ENCODE measurements around the gene IRX4. TPM values are rescaled to one million over a fixed set of nuclear protein-coding genes. Genes with fewer than 3 reads are reported as not detected.
"Not testable (repeated sequence)": the region's sequence is repeated elsewhere in the genome, so short reads cannot be mapped to it uniquely, and the experiment has no call there.

IRX4 gene
- total RNA-seq, 1 experiment from 2014 or later = 16.5 TPM

DNA sequence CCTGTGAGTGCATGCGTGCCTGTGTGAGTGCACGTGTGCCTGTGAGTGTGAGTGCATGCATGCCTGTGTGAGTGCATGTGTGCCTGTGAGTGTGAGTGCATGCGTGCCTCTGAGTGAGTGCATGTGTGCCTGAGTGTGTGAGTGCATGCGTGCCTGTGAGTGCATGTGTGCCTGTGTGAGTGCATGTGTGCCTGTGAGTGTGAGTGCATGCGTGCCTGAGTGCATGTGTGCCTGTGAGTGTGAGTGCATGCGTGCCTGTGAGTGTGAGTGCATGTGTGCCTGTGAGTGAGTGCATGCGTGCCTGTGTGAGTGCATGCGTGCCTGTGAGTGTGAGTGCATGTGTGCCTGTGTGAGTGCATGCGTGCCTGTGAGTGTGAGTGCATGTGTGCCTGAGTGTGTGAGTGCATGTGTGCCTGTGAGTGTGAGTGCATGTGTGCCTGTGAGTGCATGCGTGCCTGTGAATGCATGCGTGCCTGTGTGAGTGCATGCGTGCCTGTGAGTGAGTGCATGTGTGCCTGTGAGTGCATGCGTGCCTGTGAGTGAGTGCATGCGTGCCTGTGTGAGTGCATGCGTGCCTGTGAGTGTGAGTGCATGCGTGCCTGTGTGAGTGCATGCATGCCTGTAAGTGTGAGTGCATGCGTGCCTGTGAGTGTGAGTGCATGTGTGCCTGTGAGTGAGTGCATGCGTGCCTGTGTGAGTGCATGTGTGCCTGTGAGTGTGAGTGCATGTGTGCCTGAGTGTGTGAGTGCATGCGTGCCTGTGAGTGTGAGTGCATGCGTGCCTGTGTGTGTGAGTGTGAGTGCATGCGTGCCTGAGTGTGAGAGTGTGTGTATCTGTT is 12.1 kb downstream of the IRX4 start:
- H3K9me2 ChIP-seq (ENCODE audit: insufficient read depth); H3K9ac ChIP-seq (ENCODE audit: low read length); H3K4me2 ChIP-seq (ENCODE audit: low read length); intact Hi-C loops (cut with micrococcal nuclease); CTCF ChIA-PET; RAD21 ChIA-PET (ENCODE audit: low non-redundant PET in 1 of 2, low total read pairs in 2 of 2, uncharacterized antibody in 2 of 2, unreplicated experiment in 2 of 2); H3K79me2 ChIP-seq (ENCODE audit: insufficient read depth, low read length); H3K36me3 ChIP-seq (ENCODE audit: control insufficient read depth in 1 of 2, insufficient read depth in 2 of 2, low read length in 2 of 2); H3K4me1 ChIP-seq (ENCODE audit: control insufficient read depth in 1 of 2, insufficient read depth in 2 of 2, low read length in 2 of 2); H4K20me1 ChIP-seq (ENCODE audit: insufficient read depth); ATAC-seq; BruUV-seq (replicated peaks); H3K27me3 ChIP-seq (ENCODE audit: insufficient read depth, low read length); DNase-seq (ENCODE audit: low read depth, low spot score); POLR2A ChIA-PET; H2AFZ ChIP-seq (ENCODE audit: low read depth, low read length, poor library complexity, severe bottlenecking); H3K27ac ChIP-seq (ENCODE audit: low read depth, low read length); H3K4me3 ChIP-seq (replicated peaks in 1 of 2; ENCODE audit: low read depth in 1 of 2, low read length in 2 of 2); H3K9me3 ChIP-seq (ENCODE audit: control insufficient read depth in 1 of 2, insufficient read depth in 1 of 2, low read depth in 1 of 2, low read length in 2 of 2): not testable (repeated sequence)

GRCh38 chr5:1868886-1869475 is 13.7 kb downstream of the IRX4 start:
- ChIA-PET CTCF (no interaction called here), RAD21 (ENCODE audit: low non-redundant PET in 1 of 2, low total read pairs in 2 of 2, uncharacterized antibody in 2 of 2, unreplicated experiment in 2 of 2) (no interaction called here), POLR2A (no interaction called here)
- Histone ChIP-seq H3K4me2 (ENCODE audit: low read length) (no peak overlapping the region), H2AFZ (ENCODE audit: low read depth, low read length, poor library complexity, severe bottlenecking) (no peak overlapping the region), H3K36me3 (ENCODE audit: control insufficient read depth in 1 of 2, insufficient read depth in 2 of 2, low read length in 2 of 2) (no peaks in the 10 kb centered on the region), H3K27ac (ENCODE audit: low read depth, low read length) (no peak overlapping the region), H3K9me3 (ENCODE audit: control insufficient read depth in 1 of 2, insufficient read depth in 1 of 2, low read depth in 1 of 2, low read length in 2 of 2) (no peaks in the 10 kb centered on the region), H3K9ac (ENCODE audit: low read length) (no peak overlapping the region), H3K4me1 (ENCODE audit: control insufficient read depth in 1 of 2, insufficient read depth in 2 of 2, low read length in 2 of 2) (no peaks in the 10 kb centered on the region), H3K79me2 (ENCODE audit: insufficient read depth, low read length) (no peaks in the 10 kb centered on the region), H3K9me2 (ENCODE audit: insufficient read depth) (no peaks in the 10 kb centered on the region), H3K4me3 (replicated peaks in 1 of 2; ENCODE audit: low read depth in 1 of 2, low read length in 2 of 2) (no peak overlapping the region), H4K20me1 (ENCODE audit: insufficient read depth) (no peaks in the 10 kb centered on the region), H3K27me3 (ENCODE audit: insufficient read depth, low read length) (peaks cover 2% of the 10 kb centered on the region; the same call in 1 of the 2 replicates)
- no peak for DNase-seq (ENCODE audit: low read depth, low spot score)
- no TSS peak for BruUV-seq (replicated peaks)
- ATAC-seq = no peak
- intact Hi-C loops (cut with micrococcal nuclease) = no loop called here
- no peak for TF ChIP-seq MAX (IDR thresholded peaks at IDR 0.05)
- no peak for TF ChIP-seq EZH2 (IDR thresholded peaks at IDR 0.05)
- TF ChIP-seq, protein P1, sequence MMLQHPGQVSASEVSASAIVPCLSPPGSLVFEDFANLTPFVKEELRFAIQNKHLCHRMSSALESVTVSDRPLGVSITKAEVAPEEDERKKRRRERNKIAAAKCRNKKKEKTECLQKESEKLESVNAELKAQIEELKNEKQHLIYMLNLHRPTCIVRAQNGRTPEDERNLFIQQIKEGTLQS (IDR thresholded peaks at IDR 0.05) = no peak
- no peak for TF ChIP-seq FOSL1 (IDR thresholded peaks at IDR 0.05; ENCODE audit: low read depth)
- no peak for TF ChIP-seq YY1 (IDR thresholded peaks at IDR 0.05; ENCODE audit: extremely low read depth, insufficient replicate concordance, low read depth, low read length)
- no peak for TF ChIP-seq POLR2A (IDR thresholded peaks at IDR 0.05; ENCODE audit: borderline replicate concordance, extremely low read depth, insufficient read depth, insufficient read length)
- no peak for TF ChIP-seq SP1 (IDR thresholded peaks at IDR 0.05; ENCODE audit: low read depth)
- no peak for TF ChIP-seq ELF1 (IDR thresholded peaks at IDR 0.05; ENCODE audit: borderline replicate concordance, low read depth)
- no peak for TF ChIP-seq REST (IDR thresholded peaks at IDR 0.05; ENCODE audit: low read depth)
- no peak for TF ChIP-seq CEBPB (IDR thresholded peaks at IDR 0.05; ENCODE audit: low read depth)
- no peak for TF ChIP-seq CBX3 (IDR thresholded peaks at IDR 0.05; ENCODE audit: low read depth)
- TF ChIP-seq SIN3A (IDR thresholded peaks at IDR 0.05; ENCODE audit: low read depth) = no peak
- no peak for TF ChIP-seq EGR1 (IDR thresholded peaks at IDR 0.05; ENCODE audit: low read depth)
- TF ChIP-seq RAD21 (IDR thresholded peaks at IDR 0.05; ENCODE audit: low read depth) = no peak
- no peak for TF ChIP-seq POLR2AphosphoS5 (IDR thresholded peaks at IDR 0.05; ENCODE audit: low read depth, low read length)
- TF ChIP-seq SRF (IDR thresholded peaks at IDR 0.05; ENCODE audit: low read depth) = no peak
- TF ChIP-seq ZFX (IDR thresholded peaks at IDR 0.05) = no peak

All from HCT116 (cell line).